DOHH2 (cell line): ENCODE measurements around the gene ADPRS.

Experiments
- H3F3A ChIP-seq: fragments of 200-600 bp; sonication (generic), shearing (Covaris generic); 2 replicates; pipeline ENCODE4 v1.6.0; 2016; ENCODE audit warnings: antibody characterized with exemption, mild to moderate bottlenecking; ENCODE audit not compliant: control insufficient read depth, insufficient read depth
- H3K27ac ChIP-seq: fragments of 200-600 bp; sonication (generic); 2 replicates; pipeline ENCODE4 v1.5.1; 2014; ENCODE audit warnings: low read depth, mild to moderate bottlenecking, low read length, moderate library complexity
- H3K27me3 ChIP-seq: fragments of 200-600 bp; sonication (generic); 2 replicates; pipeline ENCODE4 v1.6.1; 2014; ENCODE audit warnings: mild to moderate bottlenecking, low read length, mixed read lengths; ENCODE audit not compliant: control insufficient read depth
- H3K36me3 ChIP-seq: fragments of 200-600 bp; sonication (generic); 2 replicates; pipeline ENCODE4 v1.6.1; 2014; ENCODE audit warnings: mild to moderate bottlenecking, low read length, moderate library complexity, mixed read lengths; ENCODE audit not compliant: control insufficient read depth
- H3K4me1 ChIP-seq: fragments of 200-600 bp; sonication (generic); 2 replicates; pipeline ENCODE4 v1.6.1; 2014; ENCODE audit warnings: mild to moderate bottlenecking, low read length, mixed read lengths; ENCODE audit not compliant: control insufficient read depth
- H3K4me2 ChIP-seq: fragments of 200-600 bp; sonication (generic); 2 replicates; pipeline ENCODE4 v1.6.0; 2014; ENCODE audit warnings: mild to moderate bottlenecking, low read length, moderate library complexity
- H3K4me3 ChIP-seq: fragments of 200-600 bp; sonication (generic); 2 replicates; pipeline ENCODE4 v1.5.1; 2014; ENCODE audit warnings: mild to moderate bottlenecking, low read length, mixed read lengths
- H3K79me2 ChIP-seq: fragments of 200-600 bp; sonication (generic); 2 replicates; pipeline ENCODE4 v1.6.1; 2014; ENCODE audit warnings: mild to moderate bottlenecking, low read length, mixed read lengths; ENCODE audit not compliant: control insufficient read depth
- H3K9me2 ChIP-seq: fragments of 200-600 bp; sonication (generic); replicated peaks from 2 replicates; pipeline ENCODE4 v1.6.1; 2014; ENCODE audit warnings: mild to moderate bottlenecking, low read length, mixed read lengths; ENCODE audit not compliant: control insufficient read depth
- H3K9me3 ChIP-seq: fragments of 200-600 bp; sonication (generic); 2 replicates; pipeline ENCODE4 v1.6.1; 2014; ENCODE audit warnings: antibody characterized with exemption, low read length, mixed read lengths; ENCODE audit not compliant: control insufficient read depth, insufficient read depth
- H4K20me1 ChIP-seq: fragments of 200-600 bp; sonication (generic); 2 replicates; pipeline ENCODE4 v1.6.0; 2014; ENCODE audit warnings: low read depth, mild to moderate bottlenecking, antibody characterized with exemption, low read length, moderate library complexity; ENCODE audit not compliant: control insufficient read depth, insufficient read depth
- EZH2phosphoT487 ChIP-seq: fragments of 200-600 bp; sonication (generic); IDR thresholded peaks from 2 replicates; pipeline ENCODE4 v1.6.1; 2017; ENCODE audit warnings: borderline replicate concordance, mild to moderate bottlenecking, antibody characterized with exemption, low read length, moderate library complexity, mixed read lengths
- TF ChIP-seq, protein P1 (sequence below): fragments of 200-600 bp; sonication (generic); IDR thresholded peaks from one replicate; pipeline ENCODE4 v1.5.1; 2014; ENCODE audit warnings: antibody characterized with exemption, mild to moderate bottlenecking, low read depth, low read length; ENCODE audit not compliant: poor library complexity, severe bottlenecking

ADPRS gene

DNA sequence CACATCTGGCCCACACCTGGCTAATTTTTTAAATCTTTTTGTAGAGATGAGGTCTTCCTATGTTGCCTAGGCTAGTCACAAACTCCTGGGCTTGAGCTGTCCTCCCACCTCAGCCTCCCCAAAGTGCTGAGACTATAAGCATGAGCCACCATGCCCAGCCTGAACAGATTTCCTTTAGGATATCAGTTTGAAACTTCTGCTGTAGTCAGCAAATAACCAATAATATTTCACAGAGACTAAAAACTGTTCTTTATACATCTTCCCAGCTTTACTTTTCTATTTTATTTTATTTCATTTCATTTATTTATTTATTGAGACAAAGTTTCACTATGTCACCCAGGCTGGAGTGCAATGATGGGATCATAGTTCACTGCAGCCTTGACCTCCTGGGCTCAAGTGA is 34.7 kb upstream of the ADPRS start:
- TF ChIP-seq EZH2phosphoT487 = no peak
- TF ChIP-seq, protein P1, sequence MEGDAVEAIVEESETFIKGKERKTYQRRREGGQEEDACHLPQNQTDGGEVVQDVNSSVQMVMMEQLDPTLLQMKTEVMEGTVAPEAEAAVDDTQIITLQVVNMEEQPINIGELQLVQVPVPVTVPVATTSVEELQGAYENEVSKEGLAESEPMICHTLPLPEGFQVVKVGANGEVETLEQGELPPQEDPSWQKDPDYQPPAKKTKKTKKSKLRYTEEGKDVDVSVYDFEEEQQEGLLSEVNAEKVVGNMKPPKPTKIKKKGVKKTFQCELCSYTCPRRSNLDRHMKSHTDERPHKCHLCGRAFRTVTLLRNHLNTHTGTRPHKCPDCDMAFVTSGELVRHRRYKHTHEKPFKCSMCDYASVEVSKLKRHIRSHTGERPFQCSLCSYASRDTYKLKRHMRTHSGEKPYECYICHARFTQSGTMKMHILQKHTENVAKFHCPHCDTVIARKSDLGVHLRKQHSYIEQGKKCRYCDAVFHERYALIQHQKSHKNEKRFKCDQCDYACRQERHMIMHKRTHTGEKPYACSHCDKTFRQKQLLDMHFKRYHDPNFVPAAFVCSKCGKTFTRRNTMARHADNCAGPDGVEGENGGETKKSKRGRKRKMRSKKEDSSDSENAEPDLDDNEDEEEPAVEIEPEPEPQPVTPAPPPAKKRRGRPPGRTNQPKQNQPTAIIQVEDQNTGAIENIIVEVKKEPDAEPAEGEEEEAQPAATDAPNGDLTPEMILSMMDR = no peak
- Histone ChIP-seq H3K27me3 (no peaks in the 10 kb centered on the region), H3K9me2 (no peaks in the 10 kb centered on the region), H3K4me3 (no peak overlapping the region), H3K36me3 (no peaks in the 10 kb centered on the region; the same call in 1 of the 2 replicates), H3K4me1 (no peaks in the 10 kb centered on the region), H3K79me2 (no peaks in the 10 kb centered on the region), H3K4me2 (no peak overlapping the region), H3K9me3 (no peaks in the 10 kb centered on the region), H3K27ac (no peak overlapping the region), H3F3A (no peaks in the 10 kb centered on the region; the same call in 1 of the 2 replicates), H4K20me1 (no peaks in the 10 kb centered on the region)

DNA sequence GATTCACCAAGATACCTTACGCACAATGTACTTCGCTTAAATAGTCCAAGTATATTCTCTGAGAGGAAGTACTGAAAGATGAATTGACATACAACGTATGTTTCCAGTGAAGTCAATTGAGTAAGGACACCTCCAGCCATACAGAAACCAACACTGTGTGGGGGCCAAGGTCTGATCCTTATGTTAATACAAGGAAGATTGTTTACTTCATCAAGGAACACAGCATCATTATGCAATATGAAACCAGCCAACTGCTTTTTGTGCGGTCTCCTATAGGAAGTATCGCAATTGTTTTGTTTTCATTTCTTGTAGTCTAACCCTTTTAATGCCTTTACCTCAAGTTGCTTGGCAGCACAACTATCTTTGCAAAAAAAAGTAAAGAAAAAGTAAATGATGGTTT is 33.0 kb upstream of the ADPRS start:
- no peaks in the 10 kb centered on the region for H4K20me1 ChIP-seq
- H3F3A ChIP-seq = no peaks in the 10 kb centered on the region; the same call in 1 of the 2 replicates
- H3K4me3 ChIP-seq = no peak overlapping the region
- no peak overlapping the region for H3K4me2 ChIP-seq
- H3K9me2 ChIP-seq = no peaks in the 10 kb centered on the region
- TF ChIP-seq, protein P1 = no peak
- TF ChIP-seq EZH2phosphoT487 = no peak
- H3K27ac ChIP-seq = no peak overlapping the region
- no peaks in the 10 kb centered on the region for H3K27me3 ChIP-seq
- no peaks in the 10 kb centered on the region for H3K79me2 ChIP-seq
- no peaks in the 10 kb centered on the region for H3K9me3 ChIP-seq
- no peaks in the 10 kb centered on the region for H3K4me1 ChIP-seq
- no peaks in the 10 kb centered on the region; the same call in 1 of the 2 replicates for H3K36me3 ChIP-seq

DNA sequence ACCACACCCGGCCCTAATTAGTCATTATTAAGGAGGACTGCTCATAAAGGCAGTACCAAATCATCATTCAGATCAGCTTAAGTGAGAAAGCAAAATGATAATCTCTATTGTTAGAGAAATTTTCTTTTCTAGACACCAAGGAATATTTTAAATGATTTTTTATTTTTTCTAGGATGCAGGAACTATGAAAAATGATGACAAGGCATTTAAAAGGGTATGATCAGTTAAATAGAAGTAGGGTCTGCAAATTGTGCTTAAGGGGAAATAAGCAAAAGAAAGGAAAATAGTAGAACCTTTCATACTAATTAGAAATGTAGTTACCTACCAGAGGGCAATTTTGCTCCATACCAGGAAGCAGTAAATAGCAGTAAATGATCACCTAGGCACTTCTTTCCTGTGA is 26.4 kb upstream of the ADPRS start:
- H3K27ac ChIP-seq = no peak overlapping the region
- H3K79me2 ChIP-seq = no peaks in the 10 kb centered on the region

More for the DNA sequence above, 26.4 kb upstream of the ADPRS start:
- Histone ChIP-seq H3K9me2 (no peaks in the 10 kb centered on the region), H3K4me1 (no peaks in the 10 kb centered on the region), H3K4me3 (no peak overlapping the region), H3K9me3 (no peaks in the 10 kb centered on the region), H3K36me3 (no peaks in the 10 kb centered on the region), H3K27me3 (no peaks in the 10 kb centered on the region), H3K4me2 (no peak overlapping the region), H3F3A (no peaks in the 10 kb centered on the region; the same call in 1 of the 2 replicates), H4K20me1 (no peaks in the 10 kb centered on the region)
- TF ChIP-seq, protein P1 = no peak
- TF ChIP-seq EZH2phosphoT487 = no peak
